NCI-H2029 treated with DMSO at 0.1 percent for 48 hours (cell line): ENCODE measurements around the gene ADAM12.
"Not testable (repeated sequence)": the region's sequence is repeated elsewhere in the genome, so short reads cannot be mapped to it uniquely, and the experiment has no call there.

Experiments
- DNase-seq: peaks from one replicate; lab custom pipeline; 2025; lab: John Stamatoyannopoulos, UW

Gene ADAM12

GRCh38 chr10:126374435-126374834, 13.8 kb downstream of the ADAM12 start:
- DNase-seq: no peak

- no peak for DNase-seq
Observed at GRCh38 chr10:126373972-126374371, 14.3 kb downstream of the ADAM12 start.

GRCh38 chr10:126373147-126373546, 15.1 kb downstream of the ADAM12 start:
- DNase-seq: no peak

- no peak for DNase-seq
Observed at GRCh38 chr10:126372396-126372795, 15.9 kb downstream of the ADAM12 start.

GRCh38 chr10:126369125-126369710, 19.1 kb downstream of the ADAM12 start:
- no peak for DNase-seq

- no peak for DNase-seq
Observed at GRCh38 chr10:126357169-126357568, 31.1 kb downstream of the ADAM12 start.

- DNase-seq: no peak
Observed at GRCh38 chr10:126353666-126354065, 34.6 kb downstream of the ADAM12 start.

GRCh38 chr10:126352453-126352852, 35.8 kb downstream of the ADAM12 start:
- DNase-seq: no peak

GRCh38 chr10:126351021-126351420, 37.3 kb downstream of the ADAM12 start:
- DNase-seq: no peak

GRCh38 chr10:126350216-126350992, 37.9 kb downstream of the ADAM12 start:
- DNase-seq: no peak

- no peak for DNase-seq
Observed at GRCh38 chr10:126349676-126350075, 38.6 kb downstream of the ADAM12 start.

GRCh38 chr10:126349101-126349500, 39.2 kb downstream of the ADAM12 start:
- DNase-seq: no peak

GRCh38 chr10:126343496-126343895, 44.8 kb downstream of the ADAM12 start:
- not testable (repeated sequence) for DNase-seq

- DNase-seq: no peak
Observed at GRCh38 chr10:126342680-126343079, 45.6 kb downstream of the ADAM12 start.

GRCh38 chr10:126341491-126341890, 46.8 kb downstream of the ADAM12 start:
- no peak for DNase-seq

GRCh38 chr10:126337251-126337810, 50.9 kb downstream of the ADAM12 start:
- DNase-seq: no peak

GRCh38 chr10:126336801-126337200, 51.5 kb downstream of the ADAM12 start:
- DNase-seq: no peak

- DNase-seq: no peak
Observed at GRCh38 chr10:126334272-126334671, 54.0 kb downstream of the ADAM12 start.

GRCh38 chr10:126332576-126332975, 55.7 kb downstream of the ADAM12 start:
- DNase-seq: no peak

- DNase-seq: no peak
Observed at GRCh38 chr10:126331101-126331500, 57.2 kb downstream of the ADAM12 start.

GRCh38 chr10:126324826-126325225, 63.5 kb downstream of the ADAM12 start:
- no peak for DNase-seq

GRCh38 chr10:126321440-126321839, 66.8 kb downstream of the ADAM12 start:
- no peak for DNase-seq

GRCh38 chr10:126317751-126318150, 70.5 kb downstream of the ADAM12 start:
- DNase-seq: no peak
